ENCODE measurements around the gene RCAN2.

- TF ChIP-seq CTCF (conservative IDR thresholded peaks at IDR 0.05): no peak
- no peak for TF ChIP-seq ZFX (IDR thresholded peaks at IDR 0.05)
Measured at GRCh38 chr6:46438245-46438644, 53.0 kb downstream of the RCAN2 start.
